OCI-M2 (cell line): ENCODE data around the gene GRM7.

ENCODE experiments used
- DNase-seq: peaks from one replicate; lab custom pipeline; 2025; ENCODE audit not compliant: unreplicated experiment; lab: John Stamatoyannopoulos, UW

Gene GRM7

DNA sequence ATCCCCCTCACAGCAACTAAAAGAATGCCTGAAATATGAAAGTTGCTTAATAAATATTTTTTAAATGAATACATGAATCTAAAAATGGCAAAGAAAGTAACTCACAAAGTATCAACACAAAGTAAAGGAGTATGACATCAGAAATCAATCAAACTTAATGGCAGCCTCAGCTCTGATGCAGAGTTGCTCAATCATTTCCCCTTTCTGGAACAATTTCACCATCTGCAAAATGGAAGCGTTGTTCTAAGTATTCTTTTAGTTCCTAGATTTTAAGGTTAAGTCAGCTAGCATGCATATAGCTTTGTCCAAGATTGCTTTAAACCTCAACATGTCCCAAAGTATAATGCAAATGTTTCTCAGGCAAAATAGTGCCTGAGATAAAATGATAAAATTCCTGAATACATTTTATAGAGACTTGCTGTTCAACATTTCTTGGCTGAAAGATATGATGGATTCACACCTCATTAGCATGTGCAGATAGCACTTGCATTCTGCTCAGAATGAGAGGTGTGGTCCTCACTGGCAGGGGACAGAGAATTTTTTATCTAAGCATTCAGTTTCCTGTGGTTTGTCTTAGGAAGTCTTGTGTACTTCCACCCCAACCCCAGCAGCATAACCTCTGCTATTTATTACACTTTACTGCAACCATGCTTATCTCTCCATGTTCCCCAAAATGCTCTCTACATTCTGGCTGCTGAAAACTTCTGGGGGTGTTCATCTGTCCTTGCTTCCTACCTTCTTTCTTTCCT, 429.3 kb downstream of the GRM7 start:
- DNase-seq: no peak

DNA sequence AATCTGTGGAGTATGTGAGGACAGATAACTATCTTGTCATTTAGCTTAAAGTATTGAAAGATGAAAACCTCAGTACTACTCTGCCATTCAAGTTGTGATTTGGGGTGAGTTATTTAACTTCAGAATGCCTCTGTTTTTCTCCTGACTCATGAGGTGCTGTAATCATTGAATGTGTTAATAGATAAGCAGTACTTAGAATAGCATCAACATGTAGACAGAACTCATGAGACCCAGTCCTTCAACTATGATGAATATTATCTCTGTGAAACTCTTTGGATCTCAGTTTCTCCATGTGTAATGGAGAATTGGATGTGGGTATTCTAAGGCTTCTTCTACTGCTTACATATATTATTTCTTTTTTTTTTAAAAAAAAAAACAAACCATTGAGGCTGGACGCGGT, 431.4 kb downstream of the GRM7 start:
- no peak for DNase-seq

DNA sequence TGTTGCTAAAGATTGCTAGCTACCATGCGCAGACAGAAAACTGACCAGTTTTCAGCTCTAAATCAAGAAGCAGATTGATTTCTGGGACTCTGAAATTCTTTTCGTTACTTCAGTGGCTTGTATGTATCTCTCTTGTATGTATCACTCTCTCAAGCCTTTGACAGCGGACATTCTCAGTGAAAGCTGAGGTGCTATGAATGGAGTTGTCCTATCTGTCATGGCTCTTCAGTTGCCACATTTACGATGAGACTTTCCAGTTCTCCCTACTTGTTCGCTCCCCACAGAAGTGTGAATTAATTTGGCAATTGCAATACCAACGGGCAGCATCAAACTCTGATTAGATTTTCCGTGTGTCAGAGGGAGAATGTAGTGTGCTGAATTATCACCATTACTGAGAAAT, 432.4 kb downstream of the GRM7 start:
- DNase-seq: no peak

DNA sequence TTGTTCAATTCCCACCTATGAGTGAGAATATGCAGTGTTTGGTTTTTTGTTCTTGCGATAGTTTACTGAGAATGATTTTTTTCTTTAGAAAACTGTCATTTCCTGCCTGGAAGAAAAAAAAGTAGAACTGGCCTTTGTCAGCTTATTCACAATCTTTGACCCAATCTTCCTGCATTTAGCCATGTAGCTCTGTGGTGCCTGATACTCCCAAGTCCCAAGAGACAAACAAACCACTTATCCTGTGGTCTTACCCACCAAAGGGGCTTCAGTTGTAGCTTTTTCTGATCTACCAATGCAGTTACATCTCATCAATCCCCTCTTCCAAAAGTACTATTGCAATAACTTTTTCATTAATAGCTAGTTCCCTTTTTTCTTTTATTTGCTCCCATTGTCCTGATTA, 444.6 kb downstream of the GRM7 start:
- no peak for DNase-seq

DNA sequence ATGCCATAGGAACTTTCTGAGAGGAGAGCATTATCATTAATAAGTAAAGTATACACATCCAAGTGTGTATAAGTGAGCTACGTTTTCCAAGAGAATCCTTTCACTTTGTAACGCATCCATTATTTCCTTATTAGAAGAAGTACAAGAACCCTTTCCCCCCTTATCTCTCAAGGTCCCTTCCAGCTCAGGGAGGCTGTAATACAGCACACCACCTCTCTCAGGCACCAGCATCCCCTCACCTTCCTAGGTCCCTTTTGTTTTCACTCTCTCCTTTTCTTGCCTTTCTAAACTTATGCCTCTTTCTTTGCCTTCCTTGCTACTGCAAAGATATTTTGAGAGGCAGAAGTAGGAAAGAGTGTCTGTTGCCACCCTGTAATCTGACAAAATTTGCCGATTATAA, 446.0 kb downstream of the GRM7 start:
- DNase-seq: no peak

DNA sequence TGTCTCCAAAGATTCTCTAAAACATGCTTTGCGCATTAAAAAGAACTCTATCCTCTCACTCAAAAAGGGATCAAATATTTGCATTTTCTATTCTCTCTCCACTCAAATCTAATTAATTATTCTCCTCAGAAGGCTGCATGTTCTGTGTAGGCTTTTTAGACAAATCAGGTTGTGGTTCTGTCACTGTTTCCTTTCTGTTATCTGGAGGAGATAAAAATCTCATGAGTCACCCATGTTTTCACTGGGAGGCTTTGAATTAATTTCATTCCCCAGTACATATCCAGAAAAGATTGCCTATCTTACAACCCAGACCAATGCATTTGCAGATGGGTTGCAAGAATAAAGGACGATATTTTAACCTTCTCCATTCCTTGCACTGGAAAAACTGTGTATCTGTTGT, 446.5 kb downstream of the GRM7 start:
- DNase-seq: no peak

DNA sequence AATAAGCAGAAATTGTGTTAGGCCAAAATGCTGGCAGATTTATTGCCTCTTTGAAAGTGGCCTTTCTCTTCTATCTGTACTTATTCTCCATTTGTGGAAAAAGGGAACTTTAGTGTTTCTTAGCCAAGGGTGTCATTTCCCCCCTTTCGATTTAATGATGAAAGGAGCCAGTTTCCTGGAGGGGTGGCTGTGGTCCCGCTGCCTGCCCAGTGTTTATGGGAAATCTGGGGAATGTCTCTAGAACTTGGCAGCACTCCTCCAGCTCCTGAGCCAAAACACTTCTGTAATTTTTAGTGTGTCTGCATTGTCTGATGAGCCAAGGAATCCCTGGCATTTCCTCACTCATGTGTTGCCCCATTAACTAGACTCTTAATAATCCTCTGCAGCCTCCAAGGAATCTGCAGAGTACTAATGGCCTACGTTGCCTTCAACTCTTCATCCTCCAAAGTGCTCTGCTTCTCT, 448.8 kb downstream of the GRM7 start:
- no peak for DNase-seq

DNA sequence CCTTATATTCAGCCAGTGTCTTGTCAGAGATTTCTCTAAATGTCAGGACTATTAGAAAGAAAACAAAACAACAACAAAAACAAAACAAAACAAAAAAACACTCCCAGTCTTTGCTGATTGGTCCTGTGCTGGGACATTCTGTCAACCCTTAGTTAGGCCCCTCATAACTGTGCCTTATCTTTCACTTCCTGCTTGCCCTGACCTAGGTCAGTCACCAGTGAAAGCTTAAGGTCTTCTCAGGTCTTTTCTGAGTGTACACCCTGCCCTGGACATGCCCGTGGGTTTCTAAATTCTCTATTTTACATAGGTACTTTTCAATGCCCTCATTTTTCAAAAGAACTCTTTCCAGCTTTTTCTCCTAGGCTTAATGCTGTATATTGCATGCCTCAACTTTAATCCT, 454.1 kb downstream of the GRM7 start:
- no peak for DNase-seq

DNA sequence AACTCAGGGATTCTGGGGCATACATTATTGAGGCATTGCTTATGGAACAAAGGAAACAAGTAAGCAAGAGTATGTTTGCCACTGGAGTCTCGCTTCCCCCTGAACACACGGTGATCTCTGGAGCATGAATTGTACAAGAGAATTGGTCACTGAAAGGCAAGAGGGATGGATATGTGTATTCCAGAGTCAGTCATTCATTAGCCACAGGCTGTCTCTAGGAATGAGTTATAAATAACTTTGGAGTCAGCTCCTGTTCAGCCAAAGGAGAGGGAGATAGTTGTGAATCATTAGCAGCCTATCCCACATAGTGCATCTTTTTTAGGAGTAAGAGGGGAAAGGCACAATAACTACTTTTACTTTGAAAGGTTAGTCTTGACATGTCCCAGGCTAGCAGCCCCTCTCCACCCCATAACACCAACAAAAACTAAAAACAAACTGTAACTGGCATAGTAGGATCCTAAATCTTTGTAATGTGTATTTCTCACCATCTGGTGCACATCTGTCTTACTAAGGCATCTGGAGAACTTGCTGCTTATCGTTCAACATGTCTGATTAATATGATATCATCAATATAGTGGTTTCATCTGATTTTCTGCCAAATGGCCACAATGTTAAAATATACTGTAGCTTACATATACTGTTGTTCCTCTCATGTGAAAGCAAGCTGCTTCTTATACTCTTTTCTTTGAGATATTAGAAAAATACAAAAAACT, 462.2 kb downstream of the GRM7 start:
- DNase-seq: no peak

DNA sequence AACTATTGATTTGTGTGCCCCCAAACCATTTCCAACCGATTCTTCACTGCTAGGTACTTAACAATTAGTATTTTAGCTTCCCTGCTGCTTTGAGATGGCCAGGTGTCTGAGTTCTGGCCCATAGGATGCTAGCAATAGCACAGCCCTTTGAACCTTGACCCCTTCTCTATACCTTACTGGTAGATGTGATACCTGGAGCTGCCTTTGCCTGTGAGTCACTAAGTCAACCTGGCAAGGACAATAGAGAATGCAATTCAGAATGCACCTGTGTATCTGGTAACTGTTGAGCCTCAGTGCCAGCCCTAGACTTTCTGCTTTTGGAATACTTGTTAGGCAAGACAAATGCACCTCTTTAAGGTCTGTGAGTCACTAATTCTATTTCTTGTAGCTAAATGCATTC, 467.4 kb downstream of the GRM7 start:
- DNase-seq: no peak

DNA sequence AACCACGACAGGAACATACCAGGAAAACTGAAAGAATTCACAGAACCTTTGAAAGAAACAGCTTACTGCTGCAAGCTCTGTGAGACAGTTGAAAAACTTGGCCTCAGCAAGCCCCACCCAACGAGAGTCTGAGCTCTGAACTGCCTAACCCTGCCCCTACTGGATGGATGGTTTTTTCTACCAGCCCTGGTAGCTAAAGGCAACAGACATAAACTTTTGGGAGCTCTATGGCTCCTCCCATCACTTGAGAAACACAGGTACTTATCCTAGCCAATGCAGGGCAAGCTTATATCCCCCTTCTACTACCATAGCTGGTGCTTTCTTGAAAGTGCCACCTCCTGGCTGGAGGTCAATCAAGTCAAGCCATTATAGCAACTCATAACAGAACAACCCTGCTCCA, 471.8 kb downstream of the GRM7 start:
- no peak for DNase-seq

DNA sequence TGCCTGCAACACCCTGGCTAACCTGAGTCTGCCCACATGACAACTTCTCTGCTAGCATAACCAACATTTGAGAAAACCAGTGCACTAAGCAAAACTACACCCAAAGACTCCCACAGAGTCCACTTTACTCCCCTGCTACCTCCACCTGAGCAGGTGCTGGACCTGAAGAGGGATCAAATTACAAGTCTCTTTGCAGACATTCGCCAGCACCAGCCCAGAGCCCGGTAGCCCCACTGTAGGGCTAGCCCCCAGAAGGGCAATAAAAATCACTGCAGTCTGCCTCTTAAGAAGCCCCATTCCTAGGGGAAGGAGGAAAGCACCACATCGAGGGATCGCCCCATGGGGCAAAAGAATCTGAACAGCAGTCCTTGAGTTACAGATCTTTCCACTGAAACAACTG, 472.2 kb downstream of the GRM7 start:
- DNase-seq: no peak

DNA sequence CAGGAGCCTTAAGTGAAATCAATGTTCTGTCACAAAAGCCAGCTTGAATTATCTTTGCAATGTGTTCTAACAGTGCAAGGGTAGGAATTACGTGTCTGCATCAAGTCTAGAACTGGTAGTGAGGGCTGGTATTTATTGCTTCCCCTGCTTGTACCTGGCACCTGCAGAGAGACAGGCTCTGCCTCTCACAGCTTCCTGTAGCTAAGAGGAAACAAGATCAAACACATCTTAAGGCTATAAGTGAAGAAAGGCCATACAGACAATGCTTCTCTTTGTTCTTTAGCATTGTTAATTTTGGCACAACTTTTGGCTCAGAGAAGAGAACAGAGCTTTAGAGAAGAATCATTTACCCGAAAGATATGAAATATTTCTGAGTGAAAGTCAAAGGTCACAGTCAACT, 479.9 kb downstream of the GRM7 start:
- no peak for DNase-seq

DNA sequence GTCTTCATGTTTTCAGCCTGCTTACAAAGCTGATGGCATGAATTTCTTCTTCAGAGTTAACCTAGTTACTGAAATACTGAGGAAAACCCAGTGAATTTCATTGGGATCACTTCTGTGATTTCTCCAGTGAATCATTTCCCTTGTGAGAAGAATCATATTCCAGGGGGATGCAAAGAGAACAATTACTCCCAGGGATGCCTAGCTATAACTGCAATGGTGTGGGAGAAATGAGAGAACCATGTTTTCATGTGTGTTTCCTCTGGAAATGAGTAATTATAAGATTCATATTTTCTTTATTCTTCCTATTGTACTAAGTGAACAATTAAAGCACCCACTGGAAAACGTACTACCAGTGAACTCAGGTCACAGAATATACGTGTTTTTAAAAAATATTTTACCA, 485.4 kb downstream of the GRM7 start:
- no peak for DNase-seq

DNA sequence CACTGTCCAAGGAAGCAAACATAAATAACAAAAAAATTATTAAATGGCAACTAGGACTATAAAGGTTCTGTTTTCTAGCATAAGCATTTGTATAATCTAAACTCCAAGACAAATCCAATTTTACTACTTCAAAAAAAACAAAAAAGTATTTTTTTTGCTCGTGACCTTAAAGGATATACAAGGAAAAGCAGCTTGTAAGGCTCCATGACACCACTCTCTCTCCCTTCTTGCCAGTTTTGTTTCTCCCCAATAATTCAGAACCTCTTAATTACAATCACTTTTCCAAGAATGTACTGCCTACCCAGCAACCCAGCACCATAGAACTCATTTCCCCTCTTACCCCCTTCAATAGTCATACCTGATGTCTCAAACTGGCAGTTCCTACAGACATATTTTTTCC, 496.2 kb downstream of the GRM7 start:
- no peak for DNase-seq

DNA sequence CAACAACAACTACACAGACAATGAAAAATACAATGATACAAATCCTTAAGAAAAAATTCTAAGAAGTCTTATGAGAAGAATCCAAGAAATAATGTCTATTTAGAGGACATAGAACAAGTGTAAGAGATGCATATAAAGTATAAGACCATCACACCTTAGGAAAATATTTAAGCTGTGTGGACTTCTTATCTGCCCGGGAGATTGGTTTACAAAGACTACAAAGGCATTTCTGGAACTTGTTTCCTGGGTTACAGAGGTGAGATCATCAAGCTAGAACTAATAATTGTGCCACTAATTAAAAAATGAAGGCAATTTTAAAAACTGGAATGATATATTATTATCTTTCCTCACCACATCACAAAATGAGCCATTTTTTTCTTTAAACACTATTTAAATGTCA, 507.1 kb downstream of the GRM7 start:
- DNase-seq: no peak

DNA sequence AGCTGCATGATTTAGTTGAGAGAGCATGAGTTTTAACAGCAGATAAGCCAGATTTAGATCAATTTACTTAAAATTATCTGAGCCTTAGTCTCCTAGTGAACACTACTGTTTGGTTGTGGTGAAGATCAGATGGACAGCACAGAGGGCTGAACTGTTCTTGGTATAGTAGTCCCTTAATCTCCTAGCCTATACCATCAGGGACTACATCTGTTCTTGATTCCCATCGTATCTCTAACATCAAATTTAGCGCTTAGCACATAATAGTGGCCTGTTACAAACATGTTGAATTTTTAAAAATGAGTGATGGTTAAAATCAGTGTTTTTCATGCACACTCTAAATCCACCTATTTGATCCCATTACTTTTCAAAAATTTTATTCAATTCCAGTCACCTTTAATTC, 507.7 kb downstream of the GRM7 start:
- no peak for DNase-seq

DNA sequence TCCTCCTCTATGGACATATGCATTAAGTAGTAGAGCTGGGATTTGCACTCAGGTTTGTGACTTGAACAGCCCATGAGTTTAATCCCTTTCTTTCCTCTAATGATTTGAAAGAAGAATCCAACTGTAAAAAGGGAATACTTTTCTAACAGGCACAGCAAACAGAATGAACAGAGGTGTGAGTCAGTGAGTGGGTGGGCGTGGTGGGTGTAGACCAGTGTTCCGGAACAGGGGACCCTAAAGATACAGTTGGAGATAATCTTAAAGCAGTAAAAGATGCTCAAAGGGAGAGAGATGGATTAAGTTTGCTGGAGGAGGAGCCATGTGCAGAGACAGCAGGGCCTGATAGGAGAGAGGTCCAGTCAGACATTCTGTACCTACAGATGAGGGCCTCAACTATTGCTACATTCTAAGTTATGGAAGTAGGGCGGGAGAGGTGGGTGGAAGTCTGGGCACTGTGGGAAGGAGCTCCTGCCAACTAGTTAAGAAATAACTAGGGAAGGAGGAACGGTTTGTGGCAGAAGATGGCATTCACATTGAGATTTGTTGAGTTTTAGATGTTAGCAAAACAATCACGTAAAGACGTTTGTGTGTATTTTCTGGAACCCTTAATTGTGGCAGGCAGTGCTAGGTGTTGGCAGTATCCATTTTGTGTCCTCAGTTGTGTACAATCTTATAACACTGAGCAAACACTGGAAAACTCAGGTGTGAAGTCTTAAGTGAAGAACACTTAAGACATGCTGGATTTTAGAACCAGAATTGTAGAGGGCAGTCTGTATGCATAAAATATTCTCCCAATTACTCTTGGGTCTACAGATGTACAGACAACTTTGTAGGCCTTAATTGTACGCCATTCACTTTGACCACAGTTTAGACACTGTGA, 511.0 kb downstream of the GRM7 start:
- no peak for DNase-seq

DNA sequence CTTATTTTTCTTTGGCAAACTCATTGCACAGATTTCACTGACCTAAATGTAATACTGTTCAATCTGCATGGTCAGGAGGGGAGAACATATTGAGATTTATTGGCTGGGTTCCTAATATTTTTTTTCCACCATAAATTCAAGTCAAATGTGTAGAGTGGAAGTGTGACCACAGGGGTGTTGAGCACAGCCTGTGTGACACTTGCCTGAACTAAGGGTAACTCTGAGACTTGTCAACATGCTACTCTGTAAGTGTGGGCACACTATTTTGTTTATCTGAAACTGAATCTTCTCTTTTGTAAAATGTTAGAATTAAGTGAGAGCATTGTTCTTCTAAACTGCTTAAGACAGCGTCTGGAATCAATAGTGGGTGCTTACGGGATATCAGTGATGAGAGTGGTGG, 516.2 kb downstream of the GRM7 start:
- no peak for DNase-seq

DNA sequence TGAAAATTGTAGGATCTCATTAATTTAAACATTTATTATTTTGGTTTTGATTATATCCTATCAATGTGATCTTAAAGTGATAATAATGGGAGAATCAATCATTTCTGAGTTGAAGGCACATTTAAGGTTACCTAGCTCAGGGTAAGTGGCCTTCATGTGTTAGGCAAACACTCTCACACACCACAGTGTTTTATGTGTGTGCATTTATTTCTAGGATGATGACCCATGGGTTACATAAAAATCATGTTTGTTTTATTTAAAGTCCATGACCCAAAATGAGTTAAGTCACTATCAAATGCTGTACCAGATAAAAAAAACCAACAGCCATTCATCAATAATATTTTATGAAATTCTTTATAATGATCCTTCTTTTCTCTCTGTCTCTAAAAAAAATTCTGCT, 520.8 kb downstream of the GRM7 start:
- no peak for DNase-seq

DNA sequence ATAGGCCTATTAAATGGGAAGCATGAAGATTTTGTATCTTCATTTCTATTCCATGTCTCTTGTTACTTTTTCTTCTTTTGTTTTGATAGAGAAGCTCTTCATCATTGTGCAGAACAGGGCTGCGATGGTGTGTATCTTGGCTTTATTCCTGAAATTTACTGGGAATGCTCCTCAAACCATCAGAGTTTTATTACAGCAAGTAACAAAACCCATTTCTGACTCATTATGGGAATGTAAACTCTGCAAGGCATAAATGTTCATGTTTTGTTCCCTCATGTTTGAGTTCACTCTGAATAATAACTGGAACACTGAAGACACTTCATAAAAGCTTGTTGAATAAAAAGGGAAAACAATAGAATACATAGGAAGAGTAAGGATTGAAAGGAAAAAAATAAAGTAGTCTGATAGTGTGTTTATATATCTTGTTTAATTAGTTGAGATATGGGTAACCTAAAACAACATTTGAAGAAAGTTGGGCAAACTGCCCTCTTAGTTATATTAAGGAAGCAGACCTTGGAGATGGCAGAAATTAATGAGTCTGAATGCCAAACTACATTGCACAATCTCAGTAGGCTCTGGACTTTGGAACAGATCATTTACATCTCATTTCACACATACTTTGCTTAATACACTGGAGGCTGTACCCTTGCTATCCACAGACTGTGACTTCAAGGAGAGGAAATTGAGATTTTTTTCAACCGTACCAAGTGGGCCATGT, 521.5 kb downstream of the GRM7 start:
- DNase-seq: no peak
